Thyroid gland (tissue), 4 donors: Measurements from ENCODE around the gene MTHFR.

ENCODE experiments used
- POLR2A ChIP-seq, 2 donors: fragments of 450-650 bp; IDR thresholded peaks; one replicate each; pipeline ENCODE4 v1.6.1; 2017; ENCODE audit warnings: antibody characterized with exemption in 2 of 2, mild to moderate bottlenecking in 2 of 2, moderate library complexity in 1 of 2
- TF ChIP-seq, protein P1 (sequence below), 6 experiments: fragments of 200-600 bp in 3 of 6; fragments of 450-650 bp in 3 of 6; sonication (generic) in 3 of 6; IDR thresholded peaks; one replicate each; pipeline ENCODE4 v1.5.1; 2016 to 2019; ENCODE audit warnings: antibody characterized with exemption in 6 of 6, mild to moderate bottlenecking in 2 of 6, inconsistent platforms in 1 of 6, moderate library complexity in 1 of 6

DNA sequence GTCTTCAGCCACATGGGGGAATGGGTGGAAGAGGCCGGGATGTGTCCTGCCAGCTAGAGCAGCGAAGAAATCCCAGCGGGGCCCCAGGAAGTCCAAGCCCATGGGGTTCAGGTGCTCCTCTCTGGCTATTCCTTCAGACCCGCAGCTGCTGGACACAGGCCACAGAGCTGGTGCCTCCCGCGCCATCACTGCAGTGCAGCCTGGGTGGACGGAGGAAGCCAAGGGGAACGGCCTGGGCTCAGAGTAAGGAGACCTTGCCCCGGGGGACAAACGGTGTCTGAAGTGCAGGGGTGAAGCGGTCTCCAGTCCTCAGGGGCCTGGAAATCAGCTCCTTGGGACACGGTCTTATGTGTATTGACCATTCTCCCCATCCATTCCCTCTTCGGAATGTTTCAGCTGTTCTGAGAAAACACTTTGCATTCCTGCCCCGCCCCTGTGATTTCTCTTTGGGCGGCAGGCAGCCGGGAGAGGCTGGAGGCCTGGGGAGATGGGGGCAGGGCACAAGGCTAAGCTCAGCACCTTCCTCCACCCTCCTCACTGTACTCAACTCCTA is 18.4 kb downstream of the MTHFR start:
- peak in 1 of 2 donors; percentile 46 for TF ChIP-seq POLR2A (IDR thresholded peaks at IDR 0.05)
- TF ChIP-seq, protein P1, sequence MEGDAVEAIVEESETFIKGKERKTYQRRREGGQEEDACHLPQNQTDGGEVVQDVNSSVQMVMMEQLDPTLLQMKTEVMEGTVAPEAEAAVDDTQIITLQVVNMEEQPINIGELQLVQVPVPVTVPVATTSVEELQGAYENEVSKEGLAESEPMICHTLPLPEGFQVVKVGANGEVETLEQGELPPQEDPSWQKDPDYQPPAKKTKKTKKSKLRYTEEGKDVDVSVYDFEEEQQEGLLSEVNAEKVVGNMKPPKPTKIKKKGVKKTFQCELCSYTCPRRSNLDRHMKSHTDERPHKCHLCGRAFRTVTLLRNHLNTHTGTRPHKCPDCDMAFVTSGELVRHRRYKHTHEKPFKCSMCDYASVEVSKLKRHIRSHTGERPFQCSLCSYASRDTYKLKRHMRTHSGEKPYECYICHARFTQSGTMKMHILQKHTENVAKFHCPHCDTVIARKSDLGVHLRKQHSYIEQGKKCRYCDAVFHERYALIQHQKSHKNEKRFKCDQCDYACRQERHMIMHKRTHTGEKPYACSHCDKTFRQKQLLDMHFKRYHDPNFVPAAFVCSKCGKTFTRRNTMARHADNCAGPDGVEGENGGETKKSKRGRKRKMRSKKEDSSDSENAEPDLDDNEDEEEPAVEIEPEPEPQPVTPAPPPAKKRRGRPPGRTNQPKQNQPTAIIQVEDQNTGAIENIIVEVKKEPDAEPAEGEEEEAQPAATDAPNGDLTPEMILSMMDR (IDR thresholded peaks at IDR 0.05), result peak in 1 of 6 experiments; percentile 2
